ENCODE measurements around the gene ZNF786.
"Not testable (repeated sequence)": the region's sequence is repeated elsewhere in the genome, so short reads cannot be mapped to it uniquely, and the experiment has no call there.

The ZNF786 gene

GRCh38 chr7:149084407-149084806 is 6.1 kb downstream of the ZNF786 start:
- DNase-seq (ENCODE audit: low spot score) = no peak

GRCh38 chr7:149081914-149082313 is 8.6 kb downstream of the ZNF786 start:
- DNase-seq (ENCODE audit: low spot score) = no peak

GRCh38 chr7:149077594-149077993 is 12.9 kb downstream of the ZNF786 start:
- DNase-seq (ENCODE audit: low spot score) = no peak

GRCh38 chr7:149075286-149075685 is 15.2 kb downstream of the ZNF786 start:
- DNase-seq (ENCODE audit: low spot score) = no peak

GRCh38 chr7:149074116-149074885 is 16.2 kb downstream of the ZNF786 start:
- no peak for DNase-seq (ENCODE audit: low spot score)

GRCh38 chr7:149072438-149072775 is 18.1 kb downstream of the ZNF786 start:
- DNase-seq (ENCODE audit: low spot score) = no peak

DNA sequence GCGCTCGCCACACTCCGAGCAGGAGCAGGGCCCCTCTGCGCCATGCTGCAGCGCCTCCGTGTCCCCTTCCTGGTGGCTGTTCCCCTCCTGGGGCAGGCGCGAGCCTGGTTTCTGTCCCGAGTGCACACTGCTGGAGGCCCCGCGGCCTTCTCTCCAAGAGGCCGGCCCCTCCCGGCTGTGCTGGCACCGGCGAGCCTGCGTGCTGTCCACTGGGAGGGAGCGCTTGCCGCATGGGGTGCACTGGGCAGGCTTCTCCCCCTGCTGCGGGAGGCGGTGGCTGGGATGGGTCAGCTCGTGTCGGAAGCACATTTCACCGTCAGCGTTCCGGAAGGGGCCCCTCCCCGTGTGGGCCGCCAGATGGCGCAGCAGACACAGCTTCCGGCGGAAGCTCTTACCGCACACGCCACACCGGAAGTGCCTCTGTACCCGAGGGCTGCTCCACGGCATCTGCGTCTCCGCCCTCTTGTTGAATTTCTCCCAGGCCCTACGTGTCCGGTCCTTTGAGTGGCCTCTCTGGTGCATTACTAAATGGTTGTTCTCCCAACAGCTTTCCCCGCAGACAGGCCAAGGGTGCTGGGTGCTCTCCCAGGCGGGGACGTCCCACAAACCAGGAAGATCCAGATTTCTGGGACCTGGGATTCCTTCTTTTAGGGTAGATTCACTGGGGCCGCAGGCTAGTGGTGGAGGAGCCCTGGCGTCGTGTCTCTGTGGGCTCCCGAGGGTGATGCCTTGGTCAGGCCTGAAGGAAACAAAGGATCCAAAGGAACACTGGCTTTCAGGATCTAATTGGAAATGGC is 18.7 kb downstream of the ZNF786 start:
- DNase-seq (ENCODE audit: low spot score) = no peak

- no peak for DNase-seq (ENCODE audit: low spot score)
These were observed 19.3 kb downstream of the ZNF786 start for GRCh38 chr7:149071182-149071635.

DNA sequence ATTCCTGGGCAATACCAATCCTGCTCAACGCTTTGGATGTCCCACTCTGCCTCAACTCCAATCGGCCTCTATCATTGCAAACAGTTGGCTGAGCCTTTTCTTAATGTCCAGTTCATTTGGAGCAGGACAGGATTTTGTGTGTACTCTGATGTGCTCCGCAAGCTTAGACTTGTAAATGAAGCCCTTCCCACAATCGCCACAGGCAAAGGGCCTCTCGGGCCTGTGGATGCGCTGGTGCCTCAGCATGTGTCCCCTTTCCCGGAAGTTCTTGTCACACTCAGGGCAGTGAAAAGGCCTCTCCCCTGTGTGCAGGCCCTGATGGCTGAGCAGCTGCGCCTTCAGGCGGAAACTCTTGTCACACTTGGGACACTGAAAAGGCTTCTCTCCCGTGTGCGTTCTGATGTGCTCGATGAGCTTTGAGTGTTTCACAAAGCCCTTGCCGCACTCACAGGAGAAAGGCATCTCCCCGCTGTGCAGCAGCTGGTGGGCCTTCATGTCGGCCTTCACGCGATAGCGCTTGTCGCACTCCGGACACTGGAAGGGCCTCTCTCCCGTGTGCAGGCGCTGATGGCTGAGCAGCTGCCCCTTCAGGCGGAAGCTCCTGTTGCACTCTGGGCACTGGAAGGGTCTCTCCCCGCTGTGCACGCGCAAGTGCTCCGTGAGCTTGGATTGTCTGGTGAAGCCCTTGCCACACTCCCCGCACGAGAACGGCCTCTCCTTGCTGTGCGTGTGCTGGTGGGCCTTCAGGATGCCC is 20.0 kb downstream of the ZNF786 start:
- no peak for DNase-seq (ENCODE audit: low spot score)

DNA sequence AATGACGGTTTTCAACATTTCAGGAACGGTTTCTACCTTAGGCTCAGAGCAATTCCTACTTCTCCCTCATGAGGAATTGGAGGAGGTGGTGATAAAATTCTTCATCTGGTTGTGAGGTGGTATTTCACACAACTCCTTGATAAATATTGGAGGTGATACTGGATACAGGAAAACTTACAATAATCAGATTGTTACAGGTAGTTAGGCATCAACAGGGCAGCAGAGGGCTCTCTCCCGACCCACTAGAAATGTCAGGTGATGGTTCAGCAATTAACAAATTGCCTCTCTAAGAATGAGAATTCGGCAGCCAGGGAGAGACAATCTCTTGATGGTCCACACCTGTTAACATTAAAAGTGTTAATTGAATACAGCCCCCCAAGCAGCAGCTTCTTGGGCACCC is 22.6 kb downstream of the ZNF786 start:
- no peak for DNase-seq (ENCODE audit: low spot score)

GRCh38 chr7:149063476-149063875 is 27.0 kb downstream of the ZNF786 start:
- no peak for DNase-seq (ENCODE audit: low spot score)

GRCh38 chr7:149062217-149062899 is 28.2 kb downstream of the ZNF786 start:
- not testable (repeated sequence) for DNase-seq (ENCODE audit: low spot score)

- DNase-seq (ENCODE audit: low spot score) = no peak
These were observed 30.4 kb downstream of the ZNF786 start for GRCh38 chr7:149060156-149060555.

DNA sequence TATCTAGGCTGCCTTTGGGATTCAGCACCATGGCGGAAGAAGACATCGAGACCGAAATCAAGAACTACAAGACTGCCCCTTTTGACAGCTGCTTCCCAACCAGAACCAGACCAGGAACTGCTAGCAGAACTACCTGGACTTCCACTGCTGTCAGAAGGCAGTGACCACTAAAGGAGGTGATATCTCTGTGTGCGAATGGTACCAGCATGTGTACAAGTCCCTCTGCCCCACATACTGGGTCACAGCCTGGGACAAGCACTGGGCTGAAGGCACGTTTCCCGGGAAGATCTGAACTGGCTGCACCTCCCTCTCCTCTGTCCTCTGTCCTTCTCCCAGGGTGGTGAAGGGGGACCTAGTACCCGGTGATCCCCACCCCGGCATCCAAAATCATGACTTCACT is 36.6 kb downstream of the ZNF786 start:
- DNase-seq (ENCODE audit: low spot score) = no peak

DNA sequence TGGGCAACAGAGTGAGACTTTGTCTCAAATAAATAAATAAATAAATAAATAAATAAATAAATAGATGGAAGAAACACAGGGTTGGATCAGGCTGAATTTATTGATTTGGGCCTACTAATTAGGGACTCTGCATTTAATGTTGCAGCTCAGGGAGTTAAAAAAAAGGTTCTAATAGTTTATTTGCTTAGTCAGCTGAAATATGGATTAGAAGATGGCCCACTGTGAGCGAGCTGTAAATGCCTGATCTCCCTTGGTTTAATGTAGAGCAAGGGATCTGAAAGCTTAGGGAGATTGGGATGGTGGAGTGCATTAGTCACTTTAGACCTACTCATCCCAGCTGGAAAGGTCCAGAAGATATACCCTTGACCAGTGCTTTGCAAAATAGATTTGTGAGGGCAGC is 37.1 kb downstream of the ZNF786 start:
- DNase-seq (ENCODE audit: low spot score) = no peak

DNA sequence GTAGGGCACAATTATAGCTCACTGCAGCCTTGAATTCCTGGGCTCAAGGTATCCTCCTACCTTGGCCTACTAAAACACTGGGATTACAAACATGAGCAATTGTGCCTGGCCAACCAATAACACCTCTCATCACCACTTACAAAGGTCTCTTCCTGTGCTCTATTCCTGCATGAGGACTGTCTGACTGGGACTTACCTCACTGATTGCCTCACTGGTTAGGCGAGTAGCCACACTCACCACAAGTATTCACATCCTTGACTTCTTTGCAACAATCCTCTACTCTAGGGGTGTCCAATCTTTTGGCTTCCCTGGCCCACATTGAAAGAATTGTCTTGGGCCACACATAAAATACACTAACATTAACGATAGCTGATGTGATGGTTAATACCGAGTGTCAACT is 39.6 kb downstream of the ZNF786 start:
- no peak for DNase-seq (ENCODE audit: low spot score)

GRCh38 chr7:149048805-149049204 is 41.7 kb downstream of the ZNF786 start:
- DNase-seq (ENCODE audit: low spot score) = no peak

DNA sequence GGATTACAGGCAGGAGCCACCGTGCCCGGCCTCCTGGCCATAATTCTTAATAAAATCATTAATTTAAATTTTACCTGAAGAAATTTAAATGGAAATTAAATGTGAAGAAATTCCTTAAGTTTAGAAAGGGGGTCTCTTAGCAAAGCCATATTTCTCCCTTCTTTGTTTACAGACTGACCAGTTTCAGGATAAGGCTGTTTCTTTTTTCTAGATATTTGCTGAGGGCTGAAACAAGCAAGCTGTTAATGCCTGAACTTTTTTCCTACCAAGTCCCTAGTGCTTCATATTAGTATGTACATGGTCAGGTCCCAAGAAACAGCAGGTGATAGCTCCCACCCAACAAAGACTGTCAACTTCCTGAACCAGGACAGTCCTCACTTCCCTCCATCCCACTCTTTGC is 44.1 kb downstream of the ZNF786 start:
- DNase-seq (ENCODE audit: low spot score) = no peak

GRCh38 chr7:149043936-149044335 is 46.6 kb downstream of the ZNF786 start:
- no peak for DNase-seq (ENCODE audit: low spot score)

DNA sequence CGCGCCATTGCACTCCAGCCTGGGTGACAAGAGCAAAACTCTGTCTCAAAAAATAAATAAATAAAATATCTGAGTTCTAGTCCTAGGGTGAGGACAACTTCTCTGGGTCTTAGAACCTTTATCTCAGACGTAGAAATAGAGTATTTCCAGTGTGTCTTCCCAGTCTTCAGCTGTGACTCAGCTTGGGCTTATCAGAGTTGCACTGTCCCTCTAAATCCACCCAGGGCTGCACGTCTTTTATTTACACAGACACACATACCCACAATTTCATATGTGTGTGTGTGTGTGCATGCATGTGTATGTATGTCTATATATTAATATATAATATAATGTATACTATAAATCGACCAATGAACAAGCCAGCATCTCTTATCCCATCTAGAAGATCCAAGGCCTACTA is 49.2 kb downstream of the ZNF786 start:
- no peak for DNase-seq (ENCODE audit: low spot score)

- DNase-seq (ENCODE audit: low spot score) = not testable (repeated sequence)
These were observed 51.9 kb downstream of the ZNF786 start for GRCh38 chr7:149038641-149039040.

DNA sequence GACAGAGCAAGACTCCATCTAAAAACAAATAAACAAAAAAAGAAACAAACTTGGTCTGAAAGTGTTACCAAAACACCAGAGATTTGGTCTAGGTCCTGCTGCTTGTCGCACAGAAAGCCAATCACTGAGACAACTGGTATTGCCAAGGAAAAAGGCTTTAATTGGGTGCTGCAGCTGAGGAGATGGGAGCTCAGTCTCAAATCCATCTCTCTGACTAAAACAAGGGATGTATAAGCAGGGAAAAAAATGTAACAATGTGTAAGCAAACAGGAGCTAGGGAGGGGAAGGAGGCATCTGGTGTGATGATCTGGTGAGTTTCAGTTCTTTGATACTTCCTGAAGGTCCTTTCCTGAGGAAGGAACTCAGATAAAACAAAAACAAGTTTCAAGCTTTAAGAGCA is 53.8 kb downstream of the ZNF786 start:
- DNase-seq (ENCODE audit: low spot score) = no peak

All from AG08396 (cell line).